Activated CD4-positive, alpha-beta T cell treated with anti-CD3 and anti-CD28 coated beads for 1 hour (primary cell): ENCODE measurements around the gene PSMA8.
"Not testable (repeated sequence)": the region's sequence is repeated elsewhere in the genome, so short reads cannot be mapped to it uniquely, and the experiment has no call there.

Experiments
- DNase-seq: peaks from one replicate; pipeline ENCODE4 v3.0.0-alpha.2; 2020

Gene PSMA8

DNA sequence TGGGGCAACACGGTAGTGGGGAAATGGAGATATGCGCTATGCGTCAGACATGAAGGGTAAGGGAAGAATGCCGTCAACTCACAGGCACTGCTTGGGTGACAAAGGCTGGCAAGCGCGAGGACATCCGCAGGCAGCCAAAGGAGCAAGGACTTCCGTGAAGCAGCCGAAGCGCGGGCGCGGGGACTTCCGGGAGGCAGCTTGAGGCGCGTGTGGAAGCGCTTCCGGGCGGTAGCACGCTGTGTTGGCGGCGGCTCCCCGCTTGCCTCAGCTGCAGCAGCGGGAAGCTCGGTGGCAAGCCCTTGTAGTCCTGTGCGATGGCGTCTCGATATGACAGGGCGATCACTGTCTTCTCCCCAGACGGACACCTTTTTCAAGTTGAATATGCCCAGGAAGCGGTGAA lies at the start of gene PSMA8:
Gene PSMA8 (plus strand): TSS at position 218 of the 400 bp plus-strand sequence. CDS start 97 bp downstream, at position 315.
- DNase-seq, result peak; percentile 39

DNA sequence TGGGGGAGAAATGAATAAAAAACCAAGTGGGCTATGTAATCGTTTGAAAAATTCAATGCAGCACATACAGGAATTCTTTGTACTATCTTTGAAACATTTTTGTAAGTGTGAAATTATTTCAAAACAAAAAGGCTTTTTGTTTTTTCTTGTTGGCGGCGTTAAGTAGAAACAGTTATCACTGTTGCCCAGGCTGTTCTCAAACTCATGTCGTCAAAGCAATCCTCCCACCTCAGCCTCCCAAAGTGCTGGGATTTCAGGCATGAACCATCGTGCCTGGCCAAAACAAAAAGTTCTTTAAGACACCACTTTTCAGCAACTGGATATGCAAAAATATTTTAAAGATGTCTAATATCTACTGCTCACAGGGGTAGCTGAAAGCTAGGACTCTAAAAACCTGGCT lies 48.6 kb upstream of the PSMA8 start:
- DNase-seq, result no peak

DNA sequence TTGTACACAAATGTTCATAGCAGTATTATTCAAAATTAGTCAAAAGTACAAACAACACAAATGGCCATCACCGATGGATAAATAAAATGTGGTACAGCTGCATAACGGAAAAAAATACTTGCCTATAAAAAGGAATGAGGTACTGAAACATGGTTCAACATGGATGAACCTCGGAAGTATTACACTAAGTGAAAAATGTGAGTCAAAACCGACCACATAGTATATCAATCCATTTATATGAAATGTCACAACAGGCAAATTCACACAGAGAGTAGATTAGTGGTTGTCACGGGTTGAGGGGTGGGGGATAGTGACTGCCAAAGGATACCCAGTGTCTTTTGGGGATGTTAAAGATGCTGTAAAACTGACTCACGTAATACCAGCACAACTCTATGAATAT lies 46.7 kb upstream of the PSMA8 start:
- DNase-seq, result no peak

DNA sequence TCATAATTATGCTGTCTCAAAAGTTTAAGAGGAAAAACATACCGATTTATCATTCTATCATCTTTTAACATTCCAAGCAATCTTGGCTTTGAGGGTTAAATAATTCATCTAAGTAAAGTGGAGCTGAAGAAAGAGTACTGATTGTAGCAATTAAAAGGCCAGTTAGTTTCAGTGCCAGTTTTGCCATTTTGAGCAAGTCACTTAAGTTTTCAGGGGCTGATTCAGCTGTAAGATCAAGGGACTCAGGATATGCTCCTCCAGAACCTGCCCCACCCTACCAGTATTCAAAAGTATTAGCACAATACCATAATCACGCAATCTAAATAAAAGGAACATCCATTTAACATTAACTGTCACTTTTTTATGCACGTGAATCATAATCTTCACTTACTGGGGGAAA lies 45.2 kb upstream of the PSMA8 start:
- DNase-seq, result no peak

DNA sequence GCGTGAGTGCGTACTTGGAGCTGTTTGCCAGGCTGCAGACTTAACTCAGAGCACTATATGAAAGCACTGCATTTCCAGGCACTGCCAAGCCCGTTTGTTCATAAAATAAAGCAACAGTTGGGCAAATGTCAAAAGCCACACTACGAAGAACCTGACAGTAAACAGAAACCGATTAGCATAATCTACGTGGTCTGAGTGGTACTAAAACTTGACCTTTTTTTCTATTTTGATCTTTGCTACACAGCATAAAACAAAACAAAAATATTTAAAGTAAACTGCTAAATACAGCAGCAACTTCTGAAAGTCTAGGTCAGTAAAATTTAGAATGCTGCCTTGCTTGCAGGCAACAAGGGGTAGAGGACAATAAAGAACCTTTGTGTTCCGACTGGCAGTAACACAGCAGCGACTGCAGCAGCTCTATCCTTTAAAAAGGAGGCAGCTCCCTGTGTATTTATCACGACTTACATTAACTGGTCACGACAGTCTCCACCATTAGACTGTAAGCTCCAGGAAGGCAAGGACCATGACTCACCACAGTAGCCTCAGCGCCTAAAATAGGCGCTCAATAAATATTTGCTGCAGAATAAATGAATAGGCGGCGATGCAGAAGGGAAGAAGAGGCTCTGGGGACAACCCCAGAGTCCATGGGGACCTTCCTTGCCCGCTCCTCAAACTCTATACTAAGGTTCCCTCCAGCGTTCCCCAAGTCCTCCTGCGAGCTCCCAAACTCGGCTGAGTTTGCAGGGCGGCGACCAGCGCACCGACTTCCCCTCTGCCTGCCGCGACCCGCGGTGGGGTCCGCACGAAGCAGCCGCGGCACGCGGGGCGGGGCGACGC lies 44.2 kb upstream of the PSMA8 start:
- no peak for DNase-seq

DNA sequence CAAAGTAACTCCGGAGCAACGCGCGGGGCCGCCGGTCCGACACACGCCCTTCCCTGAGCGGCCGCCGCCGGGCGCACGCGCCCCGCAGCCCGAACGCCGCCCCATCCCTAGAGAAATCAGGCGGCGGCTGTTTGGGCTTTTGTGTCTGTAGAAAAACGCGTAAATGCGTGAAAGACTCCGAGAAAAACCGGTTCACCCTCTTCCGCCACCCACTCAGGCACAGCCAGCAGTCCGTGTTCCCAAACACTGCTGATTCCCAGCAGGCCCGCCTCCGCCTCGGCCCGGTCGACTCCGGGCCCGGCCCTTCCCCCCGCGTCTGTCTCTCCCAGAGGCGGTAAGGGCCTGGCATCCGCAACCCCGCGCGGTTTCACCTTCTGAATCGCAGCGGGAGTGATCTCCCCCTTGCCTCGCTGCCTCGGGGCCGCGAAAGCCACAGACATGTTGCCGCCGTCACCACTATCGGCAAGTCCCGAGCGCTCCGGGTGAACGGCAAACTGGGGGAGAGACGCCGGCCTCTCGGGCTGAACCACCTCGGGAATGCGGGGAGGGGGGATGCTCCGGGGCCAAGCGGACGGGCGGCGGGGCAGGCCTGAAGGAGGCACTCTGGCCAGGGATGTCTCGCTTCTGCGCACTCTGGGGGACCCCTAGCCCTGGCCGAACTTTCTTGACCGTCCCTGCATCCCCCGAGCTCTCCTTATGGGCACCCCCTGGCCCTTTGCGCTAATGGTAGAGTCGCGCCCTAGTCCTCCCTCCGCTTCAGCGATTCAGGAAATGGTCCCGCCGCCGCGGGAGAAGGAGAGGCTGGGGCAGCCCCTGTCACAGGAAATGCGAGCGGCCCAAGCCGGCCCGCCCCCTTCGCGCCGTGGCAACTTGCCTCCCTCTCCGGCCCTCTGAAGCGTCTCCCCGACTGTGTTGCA lies 43.3 kb upstream of the PSMA8 start, which contains the start of gene SS18:
Gene SS18 (minus strand): TSS at position 484 of the 917 bp plus-strand sequence. CDS start 44 bp downstream, at position 440.
- peak; percentile 79 for DNase-seq

DNA sequence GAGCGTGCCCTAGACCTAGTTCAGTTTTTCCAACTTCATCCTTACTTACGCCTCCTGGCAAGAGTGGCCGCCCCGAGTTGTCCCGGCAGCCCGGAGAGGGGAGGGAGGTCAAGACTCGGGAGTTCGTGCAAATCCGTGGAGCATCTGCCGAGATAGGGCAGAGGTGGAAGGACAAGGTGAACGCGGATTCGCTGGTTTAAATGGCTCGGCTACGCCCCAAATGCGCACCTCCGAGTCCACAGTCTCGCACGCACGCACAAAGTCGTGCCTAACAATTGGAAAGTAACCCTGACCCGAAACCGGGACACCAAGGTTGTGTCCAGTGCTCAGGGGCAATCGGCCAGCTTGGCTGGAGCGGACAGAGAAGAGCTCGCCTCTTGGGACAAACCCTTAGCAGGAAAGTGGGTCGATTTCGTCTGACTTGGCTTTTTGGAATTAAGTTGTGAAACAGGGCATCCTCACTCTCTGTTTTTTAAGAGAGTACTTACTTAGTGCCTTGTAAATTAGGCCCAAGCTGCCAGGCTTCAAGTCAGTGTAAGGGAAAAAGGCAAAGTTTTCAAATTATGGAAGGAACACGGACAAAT lies 42.5 kb upstream of the PSMA8 start:
- DNase-seq, result no peak

DNA sequence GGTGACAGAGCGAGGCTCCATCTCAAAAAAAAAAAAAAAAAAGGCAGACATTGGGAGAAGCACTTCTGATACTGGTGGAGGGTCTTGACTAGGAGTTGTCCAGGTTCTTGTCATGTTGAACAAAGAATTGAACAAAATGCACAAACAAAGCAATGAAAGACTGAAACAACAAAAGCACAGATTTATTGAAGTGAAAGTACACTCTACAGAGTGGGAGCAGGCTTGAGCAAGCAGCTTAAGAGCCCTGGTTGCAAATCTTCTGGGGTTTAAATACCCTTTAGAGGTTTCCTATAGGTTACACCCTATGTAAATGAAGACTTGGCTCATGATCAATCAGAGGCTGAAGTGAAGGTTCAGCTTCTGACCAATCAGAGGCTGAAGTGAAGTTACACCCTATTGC lies 36.8 kb upstream of the PSMA8 start:
- DNase-seq, result no peak

DNA sequence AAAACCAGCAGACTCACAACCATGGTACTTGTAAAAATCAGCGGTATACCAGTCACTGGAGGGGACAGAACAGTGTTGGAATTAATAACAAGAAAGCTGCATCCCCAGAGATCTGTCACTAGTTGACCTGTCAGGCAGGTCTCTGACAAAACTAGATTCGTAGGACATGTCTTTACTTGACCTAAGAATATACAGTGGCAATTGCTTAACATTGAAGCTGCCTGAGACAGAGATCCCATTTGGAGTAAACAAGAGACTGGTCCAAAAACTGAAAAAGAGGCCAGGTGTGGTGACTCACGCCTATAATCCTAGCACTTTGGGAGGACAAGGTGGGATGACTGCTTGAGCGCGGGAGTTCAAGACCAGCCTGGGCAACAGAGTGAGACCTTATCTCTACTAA lies 36.1 kb upstream of the PSMA8 start:
- no peak for DNase-seq

DNA sequence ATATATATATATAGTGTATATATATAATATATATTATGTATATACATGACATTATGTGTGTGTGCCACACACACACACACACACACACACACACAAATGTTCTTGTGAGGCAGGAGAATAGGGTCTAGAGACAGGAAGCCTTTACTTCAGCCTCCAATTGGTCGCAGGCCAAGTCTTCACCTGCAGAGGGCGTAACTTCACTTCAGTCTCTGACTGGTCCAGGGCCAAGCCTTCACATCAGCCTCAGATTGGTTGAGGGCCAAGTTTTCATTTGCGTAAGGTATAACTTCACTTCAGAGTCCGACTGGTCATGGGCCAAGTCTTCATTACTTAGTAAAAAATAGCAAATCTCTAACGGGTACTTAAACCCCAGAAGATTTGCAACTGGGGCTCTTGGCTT lies 30.1 kb upstream of the PSMA8 start:
- no peak for DNase-seq

DNA sequence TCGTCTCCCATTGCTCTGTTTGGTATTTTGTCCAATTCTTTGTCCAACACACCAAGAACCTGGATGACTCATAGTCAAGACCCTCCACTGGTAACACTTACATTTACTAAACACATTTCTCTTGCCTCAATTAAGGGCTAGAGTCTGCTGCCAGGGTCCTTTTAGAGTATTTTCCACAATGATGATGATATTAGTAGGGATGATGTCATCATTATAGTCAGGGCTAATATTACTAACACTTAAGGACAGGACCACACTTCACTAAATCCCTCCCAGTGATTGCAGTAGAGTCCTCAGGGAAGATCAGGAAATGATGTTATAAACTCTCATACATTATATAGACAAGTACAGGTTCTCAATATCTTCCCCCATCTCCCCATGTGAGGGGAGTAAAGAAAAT lies 29.6 kb upstream of the PSMA8 start:
- DNase-seq, result no peak

DNA sequence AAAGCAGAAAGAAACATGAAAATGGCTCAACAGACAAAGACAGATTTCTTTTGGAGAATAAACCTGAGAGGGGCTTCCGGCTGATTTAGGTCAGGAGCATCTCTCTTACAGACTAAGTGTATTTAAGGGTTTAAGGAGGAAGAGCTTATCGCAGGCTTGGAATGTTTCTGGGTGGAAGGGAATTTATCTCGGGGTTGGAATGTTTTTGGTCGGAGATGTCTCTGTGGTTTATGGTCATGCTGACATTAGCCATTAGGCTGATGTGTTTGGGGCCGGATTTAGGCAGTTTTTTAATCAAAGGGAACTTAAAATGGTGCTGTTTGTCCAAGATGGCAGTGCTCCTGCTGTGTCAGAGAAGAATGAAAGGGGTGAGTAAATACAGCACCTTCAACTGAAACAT lies 14.4 kb upstream of the PSMA8 start:
- no peak for DNase-seq

DNA sequence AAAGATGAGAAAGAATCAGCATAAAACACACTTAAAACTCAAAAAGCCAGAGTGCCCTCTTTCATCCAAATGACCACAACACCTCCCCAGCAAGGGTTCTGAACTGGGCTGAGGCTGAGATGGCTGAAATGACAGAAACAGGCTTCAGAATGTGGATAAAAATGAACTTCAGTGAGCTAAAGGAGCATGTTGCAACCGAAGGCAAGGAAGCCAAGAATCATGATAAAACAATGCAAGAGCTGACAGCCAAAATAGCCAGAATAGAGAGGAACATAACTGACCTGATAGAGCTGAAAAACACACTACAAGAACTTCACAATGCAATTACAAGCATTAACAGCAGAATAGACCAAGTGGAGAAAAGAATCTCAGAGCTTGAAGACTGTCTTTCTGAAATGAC lies 12.2 kb upstream of the PSMA8 start:
- no peak for DNase-seq

DNA sequence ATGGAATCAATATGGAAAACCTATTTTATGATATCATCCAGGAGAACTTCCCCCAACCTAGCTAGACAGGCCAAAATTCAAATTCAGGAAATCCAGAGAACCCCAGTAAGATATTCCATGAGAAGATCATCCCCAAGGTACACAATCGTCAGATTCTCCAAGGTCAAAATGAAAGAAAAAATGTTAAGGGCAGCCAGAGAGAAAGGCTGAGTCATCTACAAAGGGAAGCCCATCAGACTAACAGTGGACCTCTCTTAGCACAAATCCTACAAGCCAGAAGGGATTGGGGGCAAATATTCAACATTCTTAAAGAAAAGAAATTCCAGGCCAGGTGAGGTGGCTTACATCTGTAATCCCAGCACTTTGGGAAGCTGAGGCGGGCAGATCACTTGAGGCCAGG lies 11.7 kb upstream of the PSMA8 start:
- not testable (repeated sequence) for DNase-seq

DNA sequence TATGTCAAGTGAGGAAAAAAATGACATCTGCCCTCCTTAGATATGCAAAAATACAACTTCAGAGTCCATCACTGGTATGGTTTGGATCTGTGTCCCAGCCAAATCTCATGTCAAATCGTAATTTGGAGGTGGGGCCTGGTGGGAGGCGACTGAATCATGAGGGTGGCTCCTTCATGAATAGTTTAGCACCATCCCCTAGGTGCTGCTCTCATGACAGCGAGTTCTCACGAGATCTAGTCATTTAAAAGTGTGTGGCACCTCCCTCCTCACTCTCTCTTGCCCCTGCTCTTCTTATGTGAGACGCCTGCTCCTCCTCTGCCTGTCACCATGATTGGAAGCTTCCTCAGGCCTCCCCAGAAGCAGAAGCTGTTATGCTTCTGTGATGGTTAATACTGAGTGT lies 5.9 kb upstream of the PSMA8 start:
- no peak for DNase-seq

DNA sequence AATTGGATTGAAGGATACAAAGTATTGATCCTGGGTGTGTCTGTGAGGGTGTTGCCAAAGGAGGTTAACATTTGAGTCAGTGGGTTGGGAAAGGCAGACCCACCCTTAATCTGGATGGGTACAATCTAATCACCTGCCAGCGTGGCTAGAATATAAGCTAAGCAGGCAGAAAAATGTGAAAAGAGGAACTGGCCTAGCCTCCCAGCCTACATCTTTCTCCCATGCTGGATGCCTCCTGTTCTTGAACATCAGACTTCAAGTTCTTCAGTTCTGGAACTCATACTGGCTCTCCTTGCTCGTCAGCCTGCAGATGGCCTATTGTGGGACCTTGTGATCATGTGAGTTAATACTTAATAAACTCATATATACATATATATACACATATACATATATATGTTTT lies 5.5 kb upstream of the PSMA8 start:
- DNase-seq, result not testable (repeated sequence)

DNA sequence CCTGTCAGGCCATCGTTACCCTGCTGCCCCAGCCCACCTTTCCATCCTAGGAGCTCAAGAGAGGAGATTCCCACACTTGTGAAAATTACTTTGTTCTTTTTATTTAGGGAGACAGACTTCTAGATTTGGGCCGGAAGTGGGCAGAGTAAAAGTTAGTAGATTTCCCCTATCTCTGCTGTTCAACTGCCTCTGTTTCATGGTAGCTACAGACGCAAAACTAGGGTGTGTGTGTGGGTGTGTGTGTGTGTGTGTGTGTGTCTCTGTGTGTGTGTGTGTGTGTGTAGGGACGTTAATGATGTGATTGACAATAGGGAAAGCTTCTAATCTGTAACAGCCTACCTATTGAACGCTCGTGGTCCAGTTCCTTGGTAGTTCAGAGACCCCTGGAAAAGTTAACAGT lies 438 bp downstream of the PSMA8 start:
- DNase-seq, result no peak

DNA sequence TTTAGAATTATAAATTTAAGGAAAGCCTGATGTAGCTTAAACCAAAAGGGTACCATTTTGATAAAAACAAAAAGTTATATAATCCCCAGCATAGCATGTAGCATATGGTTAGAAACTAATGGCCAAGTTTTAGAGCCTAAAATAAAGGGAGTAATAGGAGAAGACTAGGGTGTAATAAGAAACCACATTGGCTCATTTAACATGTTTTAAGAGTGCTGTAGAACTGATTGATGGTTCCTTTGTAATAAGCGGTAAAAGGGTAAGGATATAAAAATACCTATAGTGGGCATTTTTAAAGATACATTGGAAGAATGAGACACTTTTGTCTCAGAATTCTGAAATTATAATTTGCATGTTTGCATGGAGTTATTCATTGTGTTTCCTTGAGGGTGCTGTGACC lies 1.9 kb downstream of the PSMA8 start:
- no peak for DNase-seq

DNA sequence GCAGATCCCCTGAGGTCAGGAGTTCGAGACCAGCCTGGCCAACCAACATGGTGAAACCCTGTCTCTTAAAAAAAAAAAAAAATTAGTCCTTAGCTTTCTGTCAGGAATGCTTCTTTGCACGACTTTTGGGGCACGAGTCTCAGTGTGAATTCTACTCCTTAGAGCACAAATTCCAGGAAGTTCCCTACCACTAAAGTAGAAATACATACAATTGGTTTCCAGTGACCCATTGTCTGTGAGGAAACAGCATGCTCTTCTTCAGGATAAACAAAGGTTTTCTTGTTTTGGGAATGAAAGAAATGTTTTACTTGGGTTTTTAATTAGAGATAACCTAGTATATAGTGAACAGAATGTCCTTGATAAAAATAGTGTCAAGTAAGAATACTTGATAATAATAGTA lies 23.7 kb downstream of the PSMA8 start:
- no peak for DNase-seq

DNA sequence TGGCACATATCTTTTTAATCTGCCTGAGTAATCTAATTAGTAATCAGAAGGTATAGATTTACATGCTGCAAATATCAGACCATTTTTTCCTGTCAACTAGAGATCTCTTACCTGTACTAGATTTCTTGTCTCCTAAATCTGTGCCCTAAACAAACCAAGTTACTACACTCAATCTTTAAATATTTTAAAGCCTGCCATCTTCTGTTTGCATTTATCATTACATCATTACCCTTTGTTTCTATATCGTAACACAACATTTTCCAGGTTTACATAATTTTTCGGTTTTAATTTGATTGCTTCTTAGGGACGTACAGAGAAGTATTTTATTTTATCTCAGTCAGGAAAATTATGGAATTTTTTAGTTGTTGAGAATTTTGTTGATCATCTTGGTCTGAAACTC lies 25.7 kb downstream of the PSMA8 start:
- no peak for DNase-seq

DNA sequence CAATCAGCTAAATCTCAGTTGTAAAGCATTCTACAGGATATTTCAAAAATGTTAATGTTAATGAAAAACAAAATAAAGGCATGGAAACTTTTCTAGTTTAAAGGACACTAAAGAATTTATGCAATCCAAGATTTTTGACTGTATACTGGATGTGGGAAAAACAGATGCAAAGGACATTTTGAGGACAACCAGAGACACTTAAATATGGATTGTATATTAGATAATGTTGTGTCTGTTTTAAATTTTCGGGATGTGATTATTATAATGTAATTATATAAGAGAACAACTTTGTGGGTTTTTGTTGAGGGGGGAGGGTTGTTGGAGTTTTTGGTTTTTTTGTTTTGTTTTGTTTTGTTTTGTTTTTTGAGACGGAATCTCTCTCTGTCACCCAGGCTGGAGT lies 30.9 kb downstream of the PSMA8 start:
- no peak for DNase-seq

DNA sequence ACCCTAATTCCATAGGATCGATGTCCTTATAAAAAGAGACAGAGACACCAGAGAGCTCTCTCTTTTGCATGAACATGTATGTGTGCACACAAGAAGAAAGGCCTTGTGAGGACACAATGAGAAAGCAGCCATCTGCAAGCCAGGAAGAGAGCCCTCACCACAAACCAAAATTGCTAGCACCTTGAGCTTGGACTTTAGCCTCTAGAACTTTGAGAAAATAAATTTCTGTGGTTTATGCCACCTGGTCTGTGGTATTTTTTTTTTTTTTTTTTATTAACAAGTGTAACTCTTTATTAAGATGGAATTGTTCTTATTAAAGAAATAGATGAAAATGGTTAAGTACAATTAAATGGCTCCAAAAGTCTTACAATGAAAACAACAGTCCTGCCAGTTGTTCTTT lies 33.9 kb downstream of the PSMA8 start:
- not testable (repeated sequence) for DNase-seq

DNA sequence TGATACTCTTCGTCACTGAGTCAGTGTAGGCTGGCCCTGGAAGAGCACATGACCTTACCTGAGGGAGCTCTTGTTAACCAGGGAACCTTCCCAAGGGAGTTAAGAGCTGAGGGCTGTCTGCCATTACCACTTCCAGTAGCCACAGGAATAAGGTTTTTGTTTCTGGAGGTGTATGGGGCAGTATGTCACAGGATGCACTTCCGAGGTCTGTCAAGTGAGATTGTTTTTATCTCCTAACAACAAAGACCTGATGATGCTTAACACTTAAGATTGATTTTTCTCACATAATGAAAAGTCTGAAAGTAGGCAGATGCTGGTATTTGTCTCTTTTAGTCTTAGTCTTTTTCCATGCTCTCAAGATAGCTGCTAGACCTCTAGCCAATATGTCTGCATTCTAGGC lies 41.8 kb downstream of the PSMA8 start:
- DNase-seq, result no peak

DNA sequence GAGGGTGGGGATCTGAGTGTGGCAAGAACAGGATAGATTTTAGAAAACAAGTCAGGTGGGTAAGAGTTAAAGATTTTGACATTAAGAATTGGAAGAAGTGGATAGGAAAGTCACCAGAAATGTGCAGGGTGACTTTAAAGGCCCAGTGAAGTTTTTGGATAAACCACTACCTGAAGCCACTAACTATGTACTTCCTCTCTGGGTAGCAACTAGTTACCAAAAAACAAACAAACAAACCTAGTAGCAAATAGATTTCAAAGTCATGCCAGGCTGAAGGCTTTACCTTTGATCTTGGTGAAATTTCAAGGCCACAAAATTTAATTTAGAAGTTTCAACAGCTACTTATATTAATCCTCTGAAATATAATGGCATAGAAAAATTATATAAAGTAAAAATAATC lies 42.5 kb downstream of the PSMA8 start:
- no peak for DNase-seq
